ENCODE data around the gene IFFO2. TPM values are rescaled to one million over a fixed set of nuclear protein-coding genes. Genes with fewer than 3 reads are reported as not detected.
A peak's percentile ranks its signal among the peaks of the same experiment; 100 is the strongest.

Gene IFFO2
- total and polyA plus RNA-seq, 7 experiments from 2014 or later, result 1.1 to 57.1 (median 25.7) TPM

- no peaks in the 10 kb centered on the region for H3K27me3 Mint-ChIP-seq
- peaks cover 35 to 90% (median 79%) of the 10 kb centered on the region in 7 donors for H3K4me1 Mint-ChIP-seq
- H3K9me3 ChIP-seq (ENCODE audit: control insufficient read depth in 2 of 3, low read length in 3 of 3), result no peaks in the 10 kb centered on the region
- H3K27ac Mint-ChIP-seq, result peak overlapping the region; percentile 57 to 99 (median 92)
- peak overlapping the region; percentile 71 for H3K27ac ChIP-seq (ENCODE audit: low read depth, low read length)
- ChIA-PET POLR2A (interaction anchor here (0.6 to 7.7 kb wide), 10 partner anchors 9 to 144 kb away, joined by 3 to 181 read pairs (median 10); partner anchors contain the start of genes ALDH4A1 and IFFO2), CTCF (interaction anchor here (0.6 to 5.3 kb wide), 6 partner anchors 15 to 156 kb away, joined by 3 to 58 read pairs (median 17); partner anchors contain the start of gene IFFO2)
- H3K27me3 ChIP-seq (ENCODE audit: control insufficient read depth in 2 of 2, insufficient read depth in 2 of 2, low read length in 2 of 2), result no peaks in the 10 kb centered on the region
- no peak for ATAC-seq
- DNase-seq, result no peak
- intact Hi-C loops (cut with micrococcal nuclease), result no loop called here
- H3K4me3 ChIP-seq (ENCODE audit: low read length), result peak overlapping the region; percentile 84
- H3K4me1 ChIP-seq (ENCODE audit: control insufficient read depth in 2 of 2, insufficient read depth in 2 of 2, low read length in 2 of 2), result peaks cover 64 to 75% of the 10 kb centered on the region in 2 donors
- peaks cover 0 to 4% (median 0%) of the 10 kb centered on the region in 11 donors for H3K9me3 Mint-ChIP-seq
- peak overlapping the region; percentile 73 to 93 (median 83) for H3K4me3 Mint-ChIP-seq
- peaks cover 0 to 7% (median 0%) of the 10 kb centered on the region in 5 donors for H3K36me3 Mint-ChIP-seq
- no peaks in the 10 kb centered on the region for H3K36me3 ChIP-seq (ENCODE audit: control insufficient read depth in 2 of 3, insufficient read depth in 3 of 3, low read length in 3 of 3)
Observed at GRCh38 chr1:18928406-18928805, 28.1 kb downstream of the IFFO2 start.

GRCh38 chr1:18927654-18928272 lies 28.7 kb downstream of the IFFO2 start:
- H3K9me3 Mint-ChIP-seq, result peaks cover 0 to 4% (median 0%) of the 10 kb centered on the region in 11 donors
- Histone ChIP-seq H3K4me1 (ENCODE audit: control insufficient read depth in 2 of 2, insufficient read depth in 2 of 2, low read length in 2 of 2) (peaks cover 63 to 81% of the 10 kb centered on the region in 2 donors), H3K4me3 (ENCODE audit: low read length) (peak overlapping the region; percentile 84), H3K27ac (ENCODE audit: low read depth, low read length) (peak overlapping the region; percentile 71), H3K27me3 (ENCODE audit: control insufficient read depth in 2 of 2, insufficient read depth in 2 of 2, low read length in 2 of 2) (no peaks in the 10 kb centered on the region), H3K9me3 (ENCODE audit: control insufficient read depth in 2 of 3, low read length in 3 of 3) (no peaks in the 10 kb centered on the region), H3K36me3 (ENCODE audit: control insufficient read depth in 2 of 3, insufficient read depth in 3 of 3, low read length in 3 of 3) (no peaks in the 10 kb centered on the region)
- peak overlapping the region; percentile 57 to 99 (median 92) for H3K27ac Mint-ChIP-seq
- intact Hi-C loops (cut with micrococcal nuclease), result loop anchor here (1.0 kb wide), 1 partner anchor 147 kb away; no protein-coding TSS in a partner anchor
- H3K36me3 Mint-ChIP-seq, result peaks cover 0 to 7% (median 0%) of the 10 kb centered on the region in 5 donors
- POLR2A ChIA-PET, result interaction anchor here (0.6 to 7.7 kb wide), 16 partner anchors 9 to 146 kb away, joined by 3 to 181 read pairs (median 6); partner anchors contain the start of genes ALDH4A1 and IFFO2
- DNase-seq (peak in 8 of 9 donors; percentile 48 to 64 (median 58)), ATAC-seq (peak; percentile 40)
- peaks cover 42 to 96% (median 86%) of the 10 kb centered on the region in 7 donors for H3K4me1 Mint-ChIP-seq
- H3K4me3 Mint-ChIP-seq, result peak overlapping the region; percentile 73 to 93 (median 83)
- CTCF ChIA-PET, result interaction anchor here (0.6 to 5.3 kb wide), 10 partner anchors 15 to 157 kb away, joined by 3 to 58 read pairs (median 8); partner anchors contain the start of gene IFFO2
- H3K27me3 Mint-ChIP-seq, result no peaks in the 10 kb centered on the region

GRCh38 chr1:18927082-18927653 lies 29.3 kb downstream of the IFFO2 start:
- intact Hi-C loops (cut with micrococcal nuclease), result loop anchor here (1.0 kb wide), 1 partner anchor 147 kb away; no protein-coding TSS in a partner anchor
- Mint-ChIP-seq H3K27ac (peak overlapping the region; percentile 57 to 99 (median 95)), H3K9me3 (peaks cover 0 to 4% (median 0%) of the 10 kb centered on the region in 11 donors), H3K27me3 (no peaks in the 10 kb centered on the region), H3K36me3 (peaks cover 0 to 5% (median 0%) of the 10 kb centered on the region in 5 donors), H3K4me1 (peaks cover 40 to 93% (median 81%) of the 10 kb centered on the region in 7 donors), H3K4me3 (peak overlapping the region; percentile 73 to 93 (median 83))
- peak overlapping the region; percentile 84 for H3K4me3 ChIP-seq (ENCODE audit: low read length)
- CTCF ChIA-PET, result interaction anchor here (0.7 to 5.3 kb wide), 11 partner anchors 14 to 171 kb away, joined by 3 to 58 read pairs (median 7); partner anchors contain the start of gene IFFO2
- ATAC-seq, result peak; percentile 39
- no peaks in the 10 kb centered on the region for H3K9me3 ChIP-seq (ENCODE audit: control insufficient read depth in 2 of 3, low read length in 3 of 3)
- H3K36me3 ChIP-seq (ENCODE audit: control insufficient read depth in 2 of 3, insufficient read depth in 3 of 3, low read length in 3 of 3), result no peaks in the 10 kb centered on the region
- H3K4me1 ChIP-seq (ENCODE audit: control insufficient read depth in 2 of 2, insufficient read depth in 2 of 2, low read length in 2 of 2), result peaks cover 63 to 80% of the 10 kb centered on the region in 2 donors
- POLR2A ChIA-PET, result interaction anchor here (0.6 to 7.7 kb wide), 16 partner anchors 10 to 147 kb away, joined by 3 to 181 read pairs (median 7); partner anchors contain the start of genes ALDH4A1 and IFFO2
- H3K27me3 ChIP-seq (ENCODE audit: control insufficient read depth in 2 of 2, insufficient read depth in 2 of 2, low read length in 2 of 2), result no peaks in the 10 kb centered on the region
- DNase-seq, result peak in 2 of 9 donors; percentile 31 to 52
- peak overlapping the region; percentile 71 for H3K27ac ChIP-seq (ENCODE audit: low read depth, low read length)

GRCh38 chr1:18926315-18927081 lies 30.0 kb downstream of the IFFO2 start:
- CTCF ChIA-PET, result interaction anchor here (0.7 to 5.3 kb wide), 10 partner anchors 14 to 172 kb away, joined by 3 to 58 read pairs (median 7); partner anchors contain the start of gene IFFO2
- POLR2A ChIA-PET, result interaction anchor here (0.7 to 7.7 kb wide), 14 partner anchors 11 to 148 kb away, joined by 3 to 181 read pairs (median 7); partner anchors contain the start of genes ALDH4A1 and IFFO2
- Histone ChIP-seq H3K27me3 (ENCODE audit: control insufficient read depth in 2 of 2, insufficient read depth in 2 of 2, low read length in 2 of 2) (no peaks in the 10 kb centered on the region), H3K36me3 (ENCODE audit: control insufficient read depth in 2 of 3, insufficient read depth in 3 of 3, low read length in 3 of 3) (no peaks in the 10 kb centered on the region), H3K4me1 (ENCODE audit: control insufficient read depth in 2 of 2, insufficient read depth in 2 of 2, low read length in 2 of 2) (peaks cover 58 to 73% of the 10 kb centered on the region in 2 donors), H3K4me3 (ENCODE audit: low read length) (peak overlapping the region; percentile 84), H3K27ac (ENCODE audit: low read depth, low read length) (peak overlapping the region; percentile 71), H3K9me3 (ENCODE audit: control insufficient read depth in 2 of 3, low read length in 3 of 3) (no peaks in the 10 kb centered on the region)
- Mint-ChIP-seq H3K36me3 (peaks cover 0 to 5% (median 0%) of the 10 kb centered on the region in 5 donors), H3K4me3 (peak overlapping the region; percentile 73 to 93 (median 83)), H3K4me1 (peaks cover 34 to 90% (median 80%) of the 10 kb centered on the region in 7 donors), H3K27ac (peak overlapping the region; percentile 57 to 99 (median 95)), H3K9me3 (peaks cover 0 to 4% (median 0%) of the 10 kb centered on the region in 11 donors), H3K27me3 (no peaks in the 10 kb centered on the region)
- DNase-seq (peak; percentile 43 to 84 (median 73)), ATAC-seq (peak; percentile 86)
- intact Hi-C loops (cut with micrococcal nuclease), result loop anchor here (1.0 kb wide), 9 partner anchors 9 to 325 kb away; partner anchors contain the start of genes ALDH4A1 (in 1 of the 2), EMC1 (in 1 of the 2), IFFO2 (in 1 of the 2) and MRTO4 (in 1 of the 2)

GRCh38 chr1:18925279-18925678 lies 31.2 kb downstream of the IFFO2 start:
- CTCF ChIA-PET, result interaction anchor here (0.8 to 5.3 kb wide), 6 partner anchors 12 to 170 kb away, joined by 3 to 58 read pairs (median 10); no protein-coding TSS in a partner anchor
- Histone ChIP-seq H3K9me3 (ENCODE audit: control insufficient read depth in 2 of 3, low read length in 3 of 3) (no peaks in the 10 kb centered on the region), H3K36me3 (ENCODE audit: control insufficient read depth in 2 of 3, insufficient read depth in 3 of 3, low read length in 3 of 3) (peaks cover 0 to 8% (median 1%) of the 10 kb centered on the region in 3 experiments), H3K27me3 (ENCODE audit: control insufficient read depth in 2 of 2, insufficient read depth in 2 of 2, low read length in 2 of 2) (no peaks in the 10 kb centered on the region), H3K4me1 (ENCODE audit: control insufficient read depth in 2 of 2, insufficient read depth in 2 of 2, low read length in 2 of 2) (peaks cover 53 to 67% of the 10 kb centered on the region in 2 donors), H3K27ac (ENCODE audit: low read depth, low read length) (no peak overlapping the region), H3K4me3 (ENCODE audit: low read length) (no peak overlapping the region)
- peak overlapping the region; percentile 47 to 78 (median 72) for H3K4me3 Mint-ChIP-seq
- H3K4me1 Mint-ChIP-seq, result peaks cover 29 to 79% (median 69%) of the 10 kb centered on the region in 7 donors
- intact Hi-C loops (cut with micrococcal nuclease), result no loop called here
- peak overlapping the region; percentile 44 to 93 (median 75) for H3K27ac Mint-ChIP-seq
- H3K27me3 Mint-ChIP-seq, result no peaks in the 10 kb centered on the region
- H3K36me3 Mint-ChIP-seq, result peaks cover 0 to 5% (median 0%) of the 10 kb centered on the region in 5 donors
- DNase-seq (no peak), ATAC-seq (no peak)
- H3K9me3 Mint-ChIP-seq, result peaks cover 0 to 4% (median 0%) of the 10 kb centered on the region in 11 donors
- POLR2A ChIA-PET, result interaction anchor here (0.6 to 7.7 kb wide), 3 partner anchors 29 to 311 kb away, joined by 3 to 181 read pairs (median 15); partner anchors contain the start of gene IFFO2

Data from naive thymus-derived CD4-positive, alpha-beta T cell (primary cell).